Lower leg skin (tissue), 4 donors: ENCODE measurements around the gene LDHD. TPM values are rescaled to one million over a fixed set of nuclear protein-coding genes. Genes with fewer than 3 reads are reported as not detected.
"Not testable (repeated sequence)": the region's sequence is repeated elsewhere in the genome, so short reads cannot be mapped to it uniquely, and the experiment has no call there.

ENCODE experiments used
- DNase-seq, 2 donors: peaks; one replicate each; pipeline ENCODE4 v3.0.0-alpha.2; 2019; ENCODE audit warnings: low spot score in 2 of 2
- H3K4me3 ChIP-seq: fragments of 200-600 bp; sonication (generic); 2 replicates; pipeline ENCODE4 v1.5.1; 2017; ENCODE audit warnings: mild to moderate bottlenecking, low read depth; ENCODE audit not compliant: poor library complexity, severe bottlenecking
- CTCF ChIP-seq, 3 donors: fragments of 450-650 bp; IDR thresholded peaks; one replicate each; pipeline ENCODE4 v1.5.1; 2016; ENCODE audit warnings: antibody characterized with exemption in 3 of 3, mild to moderate bottlenecking in 3 of 3, moderate library complexity in 2 of 3
- POLR2A ChIP-seq, 2 donors: fragments of 450-650 bp; IDR thresholded peaks; one replicate each; pipeline ENCODE4 v1.6.1; 2016 to 2017; ENCODE audit warnings: antibody characterized with exemption in 2 of 2, mild to moderate bottlenecking in 1 of 2, moderate library complexity in 1 of 2
- WGBS, 2 donors: methylation state at CpG; one replicate each; pipeline ENCODE4 v1.1.5; 2018; 5-methylcytosine and 5-hydroxymethylcytosine counted together
- intact Hi-C: fragments of 100-400 bp; cut with DNase I; formaldehyde crosslinking; loops from one replicate; pipeline ENCODE4 v1.15.0; 2023; ENCODE audit warnings: low total_unique reads
- total RNA-seq, 4 donors: library from RNA; depleted of rRNA; stranded (reverse); fragments of >200 nt; gene quantifications; one replicate each; pipeline ENCODE4 v1.1.0, GENCODE V29; 2016

LDHD gene
- total RNA-seq, 4 donors from 2014 or later, result 5.9 to 21.9 (median 8.9) TPM

- intact Hi-C loops, result no loop called here
- 85 to 86% methylated on average over 9 of the region's 9 CpGs for WGBS, 2 donors
- TF ChIP-seq CTCF (IDR thresholded peaks at IDR 0.05) (no peak), POLR2A (IDR thresholded peaks at IDR 0.05) (no peak)
- DNase-seq, result no peak
- no peak overlapping the region for H3K4me3 ChIP-seq
Observed at GRCh38 chr16:75130150-75130771, 13.7 kb upstream of the LDHD start.

- DNase-seq, H3K4me3 ChIP-seq, intact Hi-C loops: not testable (repeated sequence)
- 74 to 75% methylated on average over 5 of the region's 5 CpGs for WGBS, 2 donors
Observed at GRCh38 chr16:75129421-75130149, 13.0 kb upstream of the LDHD start.

- intact Hi-C loops, result no loop called here
- DNase-seq, result no peak
- TF ChIP-seq CTCF (IDR thresholded peaks at IDR 0.05), result no peak
- no peak for TF ChIP-seq POLR2A (IDR thresholded peaks at IDR 0.05)
- WGBS, 2 donors, result 68 to 71% methylated on average over 4 of the region's 4 CpGs
- H3K4me3 ChIP-seq, result no peak overlapping the region
Observed at GRCh38 chr16:75127713-75128415, 11.3 kb upstream of the LDHD start.

- no peak for TF ChIP-seq CTCF (IDR thresholded peaks at IDR 0.05)
- WGBS, 2 donors, result 88 to 96% methylated on average over 1 of the region's 1 CpG
- intact Hi-C loops, result no loop called here
- H3K4me3 ChIP-seq, result no peak overlapping the region
- DNase-seq, result no peak
Observed at GRCh38 chr16:75122609-75123008, 6.0 kb upstream of the LDHD start.

GRCh38 chr16:75121949-75122568 lies 5.5 kb upstream of the LDHD start:
- TF ChIP-seq CTCF (IDR thresholded peaks at IDR 0.05) (no peak), POLR2A (IDR thresholded peaks at IDR 0.05) (no peak)
- DNase-seq, result peak in 1 of 2 donors; percentile 6
- WGBS, 2 donors, result 96 to 97% methylated on average over 6 of the region's 6 CpGs
- H3K4me3 ChIP-seq, result no peak overlapping the region
- intact Hi-C loops, result no loop called here

GRCh38 chr16:75120253-75120652 lies 3.7 kb upstream of the LDHD start:
- DNase-seq, result no peak
- no peak overlapping the region for H3K4me3 ChIP-seq
- 71 to 81% methylated on average over 4 of the region's 4 CpGs for WGBS, 2 donors
- no peak for TF ChIP-seq CTCF (IDR thresholded peaks at IDR 0.05)
- TF ChIP-seq POLR2A (IDR thresholded peaks at IDR 0.05), result no peak
- intact Hi-C loops, result no loop called here
